Ishikawa (cell line): ENCODE measurements around the gene ARSB.

Experiments used
- CEBPB ChIP-seq: IDR thresholded peaks from 2 replicates; pipeline ENCODE4 v1.6.1; 2012
- CREB1 ChIP-seq: IDR thresholded peaks from 2 replicates; pipeline ENCODE4 v1.6.1; 2012; ENCODE audit warnings: low read depth
- EGR1 ChIP-seq: IDR thresholded peaks from 2 replicates; pipeline ENCODE4 v1.6.1; 2012
- EP300 ChIP-seq: IDR thresholded peaks from 2 replicates; pipeline ENCODE4 v1.6.1; 2012; ENCODE audit warnings: borderline replicate concordance
- FOXM1 ChIP-seq: IDR thresholded peaks from 2 replicates; pipeline ENCODE4 v1.6.1; 2012; ENCODE audit warnings: low read depth, borderline replicate concordance
- MAX ChIP-seq: IDR thresholded peaks from 2 replicates; pipeline ENCODE4 v1.6.1; 2012
- NFIC ChIP-seq: IDR thresholded peaks from 2 replicates; pipeline ENCODE4 v1.6.1; 2012
- RAD21 ChIP-seq: IDR thresholded peaks from 2 replicates; pipeline ENCODE4 v1.6.1; 2012; ENCODE audit warnings: low read depth
- TAF1 ChIP-seq: IDR thresholded peaks from 2 replicates; pipeline ENCODE4 v1.6.1; 2012; ENCODE audit warnings: low read depth, mild to moderate bottlenecking
- TCF12 ChIP-seq: IDR thresholded peaks from 2 replicates; pipeline ENCODE4 v1.6.1; 2012; ENCODE audit warnings: low read depth
- TEAD4 ChIP-seq: IDR thresholded peaks from 2 replicates; pipeline ENCODE4 v1.6.1; 2012
- YY1 ChIP-seq: IDR thresholded peaks from 2 replicates; pipeline ENCODE4 v1.6.1; 2012; ENCODE audit warnings: low read depth
- ZBTB7A ChIP-seq: IDR thresholded peaks from 2 replicates; pipeline ENCODE4 v1.6.1; 2012; ENCODE audit warnings: low read depth
- TF ChIP-seq, protein P1 (sequence below): IDR thresholded peaks from 2 replicates; pipeline ENCODE4 v1.6.1; 2012
- TF ChIP-seq, protein P2 (sequence below): IDR thresholded peaks from 2 replicates; pipeline ENCODE4 v1.6.1; 2012; ENCODE audit warnings: low read depth, mild to moderate bottlenecking

ARSB gene

DNA sequence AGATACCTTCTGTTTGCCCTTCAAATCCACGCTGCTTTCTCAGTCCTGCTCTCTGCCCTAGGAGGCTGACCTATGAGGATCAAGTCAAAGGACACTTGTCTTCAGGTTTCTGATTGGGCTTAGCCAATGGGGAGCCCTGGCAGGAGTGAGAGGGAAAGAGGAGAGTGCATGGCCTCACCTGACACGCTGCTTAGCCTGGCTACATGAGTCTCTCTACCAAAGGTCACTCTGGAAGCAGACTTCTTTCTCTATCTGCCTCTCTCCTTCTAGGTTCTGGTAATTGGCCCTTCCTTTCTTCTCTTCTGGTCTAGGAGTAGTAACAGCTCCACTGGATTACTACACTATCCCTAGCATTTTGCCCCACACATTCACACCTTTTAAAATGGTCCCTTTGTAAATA lies 13.1 kb downstream of the ARSB start:
- no peak for TF ChIP-seq MAX
- TF ChIP-seq YY1 = no peak
- TF ChIP-seq NFIC = no peak
- no peak for TF ChIP-seq EP300
- TF ChIP-seq TEAD4 = no peak
- TF ChIP-seq TCF12 = no peak
- no peak for TF ChIP-seq FOXM1

GRCh38 chr5:78968781-78969180 lies 16.3 kb downstream of the ARSB start:
- TF ChIP-seq CREB1 = no peak
- no peak for TF ChIP-seq EP300
- TF ChIP-seq FOXM1 = no peak
- TF ChIP-seq RAD21 = no peak
- TF ChIP-seq, protein P1, sequence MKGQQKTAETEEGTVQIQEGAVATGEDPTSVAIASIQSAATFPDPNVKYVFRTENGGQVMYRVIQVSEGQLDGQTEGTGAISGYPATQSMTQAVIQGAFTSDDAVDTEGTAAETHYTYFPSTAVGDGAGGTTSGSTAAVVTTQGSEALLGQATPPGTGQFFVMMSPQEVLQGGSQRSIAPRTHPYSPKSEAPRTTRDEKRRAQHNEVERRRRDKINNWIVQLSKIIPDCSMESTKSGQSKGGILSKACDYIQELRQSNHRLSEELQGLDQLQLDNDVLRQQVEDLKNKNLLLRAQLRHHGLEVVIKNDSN = no peak
- no peak for TF ChIP-seq ZBTB7A
- TF ChIP-seq, protein P2, sequence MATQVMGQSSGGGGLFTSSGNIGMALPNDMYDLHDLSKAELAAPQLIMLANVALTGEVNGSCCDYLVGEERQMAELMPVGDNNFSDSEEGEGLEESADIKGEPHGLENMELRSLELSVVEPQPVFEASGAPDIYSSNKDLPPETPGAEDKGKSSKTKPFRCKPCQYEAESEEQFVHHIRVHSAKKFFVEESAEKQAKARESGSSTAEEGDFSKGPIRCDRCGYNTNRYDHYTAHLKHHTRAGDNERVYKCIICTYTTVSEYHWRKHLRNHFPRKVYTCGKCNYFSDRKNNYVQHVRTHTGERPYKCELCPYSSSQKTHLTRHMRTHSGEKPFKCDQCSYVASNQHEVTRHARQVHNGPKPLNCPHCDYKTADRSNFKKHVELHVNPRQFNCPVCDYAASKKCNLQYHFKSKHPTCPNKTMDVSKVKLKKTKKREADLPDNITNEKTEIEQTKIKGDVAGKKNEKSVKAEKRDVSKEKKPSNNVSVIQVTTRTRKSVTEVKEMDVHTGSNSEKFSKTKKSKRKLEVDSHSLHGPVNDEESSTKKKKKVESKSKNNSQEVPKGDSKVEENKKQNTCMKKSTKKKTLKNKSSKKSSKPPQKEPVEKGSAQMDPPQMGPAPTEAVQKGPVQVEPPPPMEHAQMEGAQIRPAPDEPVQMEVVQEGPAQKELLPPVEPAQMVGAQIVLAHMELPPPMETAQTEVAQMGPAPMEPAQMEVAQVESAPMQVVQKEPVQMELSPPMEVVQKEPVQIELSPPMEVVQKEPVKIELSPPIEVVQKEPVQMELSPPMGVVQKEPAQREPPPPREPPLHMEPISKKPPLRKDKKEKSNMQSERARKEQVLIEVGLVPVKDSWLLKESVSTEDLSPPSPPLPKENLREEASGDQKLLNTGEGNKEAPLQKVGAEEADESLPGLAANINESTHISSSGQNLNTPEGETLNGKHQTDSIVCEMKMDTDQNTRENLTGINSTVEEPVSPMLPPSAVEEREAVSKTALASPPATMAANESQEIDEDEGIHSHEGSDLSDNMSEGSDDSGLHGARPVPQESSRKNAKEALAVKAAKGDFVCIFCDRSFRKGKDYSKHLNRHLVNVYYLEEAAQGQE = no peak
- no peak for TF ChIP-seq YY1
- no peak for TF ChIP-seq EGR1
- TF ChIP-seq MAX = no peak
- no peak for TF ChIP-seq TEAD4
- TF ChIP-seq NFIC = no peak
- no peak for TF ChIP-seq CEBPB
- no peak for TF ChIP-seq TCF12
- no peak for TF ChIP-seq TAF1

GRCh38 chr5:78964889-78965288 lies 20.2 kb downstream of the ARSB start:
- TF ChIP-seq FOXM1 (no peak), EP300 (no peak), RAD21 (peak; percentile 64), TAF1 (no peak), TEAD4 (no peak)
- TF ChIP-seq, protein P2 = no peak

DNA sequence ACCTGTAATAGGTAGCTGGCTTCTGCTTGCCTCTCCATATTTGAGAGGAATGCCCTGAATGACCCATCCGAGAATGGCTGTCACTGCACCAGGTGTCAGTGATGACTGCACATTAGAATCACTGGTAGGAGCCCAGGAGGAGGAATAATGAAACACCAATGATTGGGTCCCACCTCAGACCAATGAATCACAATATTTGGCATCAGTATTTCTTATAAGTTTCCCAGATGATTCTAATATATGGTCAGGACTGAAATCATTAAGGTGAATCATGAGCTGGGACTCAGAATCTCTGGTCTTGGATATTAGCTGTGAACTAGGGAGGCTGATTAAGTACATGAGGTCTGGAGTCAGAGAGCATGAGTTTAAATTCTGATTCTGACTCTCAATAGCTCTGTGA lies 23.4 kb downstream of the ARSB start:
- TF ChIP-seq TEAD4 (no peak), FOXM1 (no peak), NFIC (no peak), YY1 (no peak), RAD21 (no peak), TCF12 (no peak), CREB1 (no peak), CEBPB (no peak)
- TF ChIP-seq, protein P2 = no peak
- TF ChIP-seq, protein P1 = no peak

- TF ChIP-seq NFIC = no peak
- TF ChIP-seq ZBTB7A = no peak
- no peak for TF ChIP-seq TAF1
- no peak for TF ChIP-seq EGR1
- no peak for TF ChIP-seq MAX
- TF ChIP-seq, protein P1 = no peak
Measured at GRCh38 chr5:78959767-78960166, 25.3 kb downstream of the ARSB start.
